HepG2 (cell line): ENCODE data around the gene ARHGEF6. TPM values are rescaled to one million over a fixed set of nuclear protein-coding genes. Genes with fewer than 3 reads are reported as not detected.

Experiments
- AGO2 ChIP-seq: fragments of 200-400 bp; formaldehyde crosslinking; optimal IDR thresholded peaks from 2 replicates; pipeline ENCODE3; 2017; ENCODE audit warnings: mild to moderate bottlenecking, low read depth, low read length, moderate library complexity
- DMAP1 ChIP-seq: IDR thresholded peaks from 2 replicates; pipeline ENCODE4 v1.6.1; 2016
- HNF4G ChIP-seq, 2 experiments: sonication (generic) in 1 of 2; formaldehyde crosslinking in 1 of 2; IDR thresholded peaks; 2 replicates each; pipeline versions ENCODE4 v1.4.0 to v1.6.1; 2011 to 2020; ENCODE audit warnings: borderline replicate concordance in 2 of 2, low read depth in 2 of 2, mild to moderate bottlenecking in 2 of 2, low read length in 1 of 2, missing genetic modification reagents in 1 of 2, moderate library complexity in 1 of 2
- HNRNPK ChIP-seq: fragments of 200-400 bp; formaldehyde crosslinking; IDR thresholded peaks from 2 replicates; pipeline ENCODE4 v1.6.1; 2018; ENCODE audit warnings: low read length, low read depth, moderate library complexity, mild to moderate bottlenecking; ENCODE audit not compliant: poor library complexity, severe bottlenecking
- KAT7 ChIP-seq: IDR thresholded peaks from 2 replicates; pipeline ENCODE4 v1.6.1; 2018; ENCODE audit warnings: borderline replicate concordance, missing compliant biosample characterization
- MYNN ChIP-seq: sonication (generic); formaldehyde crosslinking; IDR thresholded peaks from 2 replicates; pipeline ENCODE4 v1.4.0; 2020; ENCODE audit warnings: mild to moderate bottlenecking, low read depth, missing genetic modification reagents
- RNF2 ChIP-seq: fragments of 450-650 bp; conservative IDR thresholded peaks from 2 replicates; pipeline ENCODE4 v1.6.1; 2016; ENCODE audit warnings: low read depth
- RORA ChIP-seq: sonication (generic); formaldehyde crosslinking; IDR thresholded peaks from 2 replicates; pipeline ENCODE4 v1.5.0; 2020; ENCODE audit warnings: mild to moderate bottlenecking, missing genetic modification reagents, moderate library complexity
- ZMYM2 ChIP-seq: sonication (generic); formaldehyde crosslinking; IDR thresholded peaks from 2 replicates; pipeline ENCODE4 v1.8.0; 2022; ENCODE audit warnings: mild to moderate bottlenecking, missing genetic modification reagents
- ZNF512B ChIP-seq: sonication (generic); formaldehyde crosslinking; IDR thresholded peaks from 2 replicates; pipeline ENCODE4 v1.5.1; 2020; ENCODE audit warnings: missing genetic modification reagents, mild to moderate bottlenecking, borderline replicate concordance
- ZNF577 ChIP-seq: sonication (generic); formaldehyde crosslinking; IDR thresholded peaks from 2 replicates; pipeline ENCODE4 v1.4.0; 2020; ENCODE audit warnings: mild to moderate bottlenecking, low read depth, missing genetic modification reagents, borderline replicate concordance
- polyA plus RNA-seq, 8 experiments: library from polyadenylated mRNA; depleted of rRNA in 3 of 8; stranded (reverse) in 7 of 8; unstranded in 1 of 8; fragments of >200 nt; fragmentation: Illumina TruSeq in 4 of 8; extraction: Trizol in 4 of 8; gene quantifications; 2 replicates each; pipeline versions ENCODE4 v1.2.1 to v1.2.3, GENCODE V29; 2011 to 2016; ENCODE audit warnings: low read depth in 4 of 8, missing spikeins in 1 of 8, mixed read lengths in 1 of 8; ENCODE audit not compliant: insufficient read depth in 1 of 8
- total RNA-seq, 5 experiments: library from RNA; depleted of rRNA; stranded (reverse); fragments of >200 nt; fragmentation: Illumina TruSeq; extraction: Trizol; gene quantifications; 2 replicates each; pipeline ENCODE4 v1.2.3, GENCODE V29; 2016; ENCODE audit warnings: low read depth in 1 of 5

ARHGEF6 gene
- total and polyA plus RNA-seq, 2 of the 13 experiments (the other 11 are each of a cell fraction or from before 2014, with no cell fraction given) = 0.03 TPM; not detected in 1

GRCh38 chrX:136731798-136732197, 48.9 kb downstream of the ARHGEF6 start (continued):
- TF ChIP-seq ZNF512B (CRISPR knock-in tag) = no peak
- no peak for TF ChIP-seq RNF2
- TF ChIP-seq DMAP1 = no peak
- TF ChIP-seq MYNN (CRISPR knock-in tag) = no peak
- TF ChIP-seq AGO2 = no peak
- no peak for TF ChIP-seq ZMYM2 (CRISPR knock-in tag)
- no peak for TF ChIP-seq HNF4G (IDR thresholded peaks at IDR 0.05; ENCODE audit: borderline replicate concordance, low read depth, low read length)
- TF ChIP-seq HNF4G (CRISPR knock-in tag; IDR thresholded peaks at IDR 0.05; ENCODE audit: borderline replicate concordance, low read depth) = no peak
- TF ChIP-seq ZNF577 (CRISPR knock-in tag) = no peak
- no peak for TF ChIP-seq RORA (CRISPR knock-in tag)
- no peak for TF ChIP-seq HNRNPK
- TF ChIP-seq KAT7 (CRISPR knock-in tag) = no peak
